GM19463 (cell line): ENCODE results near the gene VAT1L.
A peak's percentile ranks its signal among the peaks of the same experiment; 100 is the strongest.

Experiments used
- ATAC-seq: cut with Tn5 transposase; IDR thresholded peaks from one replicate; pipeline ENCODE4 v1.9.1; 2021; ENCODE audit warnings: mild to moderate bottlenecking, moderate library complexity; ENCODE audit not compliant: unreplicated experiment

The VAT1L gene

GRCh38 chr16:77868052-77868451, 79.7 kb downstream of the VAT1L start:
- peak; percentile 29 for ATAC-seq

- ATAC-seq: peak; percentile 67
Measured at GRCh38 chr16:77868478-77868877, 80.1 kb downstream of the VAT1L start.

- no peak for ATAC-seq
Measured at GRCh38 chr16:77869997-77870813, 81.8 kb downstream of the VAT1L start.

GRCh38 chr16:77871932-77872331, 83.6 kb downstream of the VAT1L start:
- no peak for ATAC-seq

- no peak for ATAC-seq
Measured at GRCh38 chr16:77873066-77873465, 84.7 kb downstream of the VAT1L start.

GRCh38 chr16:77874347-77874746, 86.0 kb downstream of the VAT1L start:
- ATAC-seq: no peak

GRCh38 chr16:77876776-77877175, 88.4 kb downstream of the VAT1L start:
- no peak for ATAC-seq

GRCh38 chr16:77877712-77878347, 89.5 kb downstream of the VAT1L start:
- no peak for ATAC-seq

GRCh38 chr16:77881355-77882030, 93.1 kb downstream of the VAT1L start:
- no peak for ATAC-seq

GRCh38 chr16:77882358-77882757, 94.0 kb downstream of the VAT1L start:
- no peak for ATAC-seq

- ATAC-seq: no peak
Measured at GRCh38 chr16:77885571-77886295, 97.4 kb downstream of the VAT1L start.

- ATAC-seq: no peak
Measured at GRCh38 chr16:77888871-77889270, 100.5 kb downstream of the VAT1L start.

GRCh38 chr16:77890075-77890474, 101.7 kb downstream of the VAT1L start:
- no peak for ATAC-seq

- ATAC-seq: no peak
Measured at GRCh38 chr16:77894162-77894561, 105.8 kb downstream of the VAT1L start.

GRCh38 chr16:77895962-77896361, 107.6 kb downstream of the VAT1L start:
- no peak for ATAC-seq

GRCh38 chr16:77896415-77897128, 108.2 kb downstream of the VAT1L start:
- no peak for ATAC-seq

- ATAC-seq: no peak
Measured at GRCh38 chr16:77897129-77897437, 108.7 kb downstream of the VAT1L start.

GRCh38 chr16:77897831-77898605, 109.7 kb downstream of the VAT1L start:
- ATAC-seq: no peak

- no peak for ATAC-seq
Measured at GRCh38 chr16:77898671-77899211, 110.4 kb downstream of the VAT1L start.

- no peak for ATAC-seq
Measured at GRCh38 chr16:77899416-77899815, 111.1 kb downstream of the VAT1L start.
